Esophagus muscularis mucosa (tissue), 4 donors: ENCODE measurements around the gene SLC35G3. TPM values are rescaled to one million over a fixed set of nuclear protein-coding genes. Genes with fewer than 3 reads are reported as not detected.

Experiments used
- DNase-seq: peaks from one replicate; pipeline ENCODE4 v3.0.0-alpha.2; 2017; ENCODE audit errors: extremely low spot score
- H3K27ac ChIP-seq, 4 donors: fragments of 200-600 bp; sonication (generic); replicated peaks in 1 of 4; 1 replicate in 3 of 4; 2 replicates in 1 of 4; pipeline ENCODE4 v1.5.1; 2016 to 2019; ENCODE audit warnings: mild to moderate bottlenecking in 1 of 4
- H3K27me3 ChIP-seq, 4 donors: fragments of 200-600 bp; sonication (generic); one replicate each; pipeline versions ENCODE4 v1.5.1 to v1.6.0; 2016 to 2019
- H3K36me3 ChIP-seq, 4 donors: fragments of 200-600 bp; sonication (generic); one replicate each; pipeline ENCODE4 v1.5.1; 2016 to 2019
- H3K4me1 ChIP-seq, 4 donors: fragments of 200-600 bp; sonication (generic); one replicate each; pipeline ENCODE4 v1.5.1; 2016 to 2019
- H3K4me3 ChIP-seq, 4 donors: fragments of 200-600 bp; sonication (generic); 1 replicate in 2 of 4; 2 replicates in 2 of 4; pipeline ENCODE4 v1.5.1; 2016 to 2019; ENCODE audit warnings: mild to moderate bottlenecking in 4 of 4, moderate library complexity in 1 of 4
- H3K9me3 ChIP-seq, 4 donors: fragments of 200-600 bp; sonication (generic); 1 replicate in 3 of 4; 2 replicates in 1 of 4; pipeline ENCODE4 v1.5.1; 2016 to 2019
- CTCF ChIP-seq, 3 experiments: fragments of 200-600 bp in 2 of 3; fragments of 450-650 bp in 1 of 3; sonication (generic) in 2 of 3; IDR thresholded peaks; one replicate each; pipeline ENCODE4 v1.5.1; 2017 to 2019; ENCODE audit warnings: antibody characterized with exemption in 3 of 3, mild to moderate bottlenecking in 2 of 3, moderate library complexity in 1 of 3
- EP300 ChIP-seq: sonication (generic); formaldehyde crosslinking; IDR thresholded peaks from one replicate; pipeline ENCODE4 v1.6.1; 2017; ENCODE audit warnings: antibody characterized with exemption
- POLR2A ChIP-seq: fragments of 450-650 bp; IDR thresholded peaks from one replicate; pipeline ENCODE4 v1.6.1; 2017; ENCODE audit warnings: antibody characterized with exemption, moderate library complexity, mild to moderate bottlenecking, low read depth
- POLR2AphosphoS5 ChIP-seq, 2 donors: sonication (generic); formaldehyde crosslinking; IDR thresholded peaks; one replicate each; pipeline ENCODE4 v1.6.1; 2017; ENCODE audit warnings: antibody characterized with exemption in 2 of 2
- WGBS: methylation state at CpG from one replicate; pipeline ENCODE4 v1.1.5; 2018; 5-methylcytosine and 5-hydroxymethylcytosine counted together
- intact Hi-C: fragments of 100-400 bp; cut with DNase I; formaldehyde crosslinking; loops from one replicate; pipeline ENCODE4 v1.15.1; 2023
- total RNA-seq, 4 donors: library from RNA; depleted of rRNA; stranded (reverse); fragments of >200 nt; gene quantifications; one replicate each; pipeline versions ENCODE4 v1.1.0 to v1.2.1, GENCODE V29; 2016

SLC35G3 gene
- total RNA-seq, 4 donors from 2014 or later: not detected

GRCh38 chr17:35167046-35167445 lies 27.1 kb downstream of the SLC35G3 start:
- intact Hi-C loops: no loop called here

GRCh38 chr17:35166526-35166925 lies 27.7 kb downstream of the SLC35G3 start:
- H3K9me3 ChIP-seq: no peaks in the 10 kb centered on the region
- H3K27me3 ChIP-seq: peaks cover 0 to 21% (median 0%) of the 10 kb centered on the region in 4 donors
- DNase-seq: no peak
- intact Hi-C loops: no loop called here
- no peaks in the 10 kb centered on the region for H3K4me1 ChIP-seq
- peaks cover 0 to 55% (median 0%) of the 10 kb centered on the region in 4 donors for H3K36me3 ChIP-seq
- no peak overlapping the region for H3K27ac ChIP-seq
- no peak overlapping the region for H3K4me3 ChIP-seq
- no peak for TF ChIP-seq POLR2A
- TF ChIP-seq EP300: no peak
- 66% methylated on average over 5 of the region's 5 CpGs for WGBS

More at GRCh38 chr17:35167046-35167445, 27.1 kb downstream of the SLC35G3 start:
- Histone ChIP-seq H3K27me3 (peaks cover 0 to 19% (median 0%) of the 10 kb centered on the region in 4 donors), H3K4me1 (no peaks in the 10 kb centered on the region), H3K9me3 (no peaks in the 10 kb centered on the region), H3K27ac (no peak overlapping the region), H3K4me3 (no peak overlapping the region), H3K36me3 (peaks cover 0 to 56% (median 0%) of the 10 kb centered on the region in 4 donors)
- TF ChIP-seq EP300: no peak
- TF ChIP-seq POLR2AphosphoS5 (IDR thresholded peaks at IDR 0.05): no peak
- TF ChIP-seq POLR2A: no peak
- TF ChIP-seq CTCF (IDR thresholded peaks at IDR 0.05): no peak
- DNase-seq: no peak
- WGBS: 35% methylated on average over 3 of the region's 3 CpGs

- no peak overlapping the region for H3K4me3 ChIP-seq
- intact Hi-C loops: no loop called here
- no peaks in the 10 kb centered on the region for H3K9me3 ChIP-seq
- H3K4me1 ChIP-seq: no peaks in the 10 kb centered on the region
- no peak for TF ChIP-seq CTCF (IDR thresholded peaks at IDR 0.05)
- TF ChIP-seq EP300: no peak
- no peak for TF ChIP-seq POLR2AphosphoS5 (IDR thresholded peaks at IDR 0.05)
- TF ChIP-seq POLR2A: no peak
- WGBS: 62% methylated on average over 5 of the region's 5 CpGs
- peaks cover 0 to 59% (median 0%) of the 10 kb centered on the region in 4 donors for H3K36me3 ChIP-seq
- peaks cover 0 to 15% (median 0%) of the 10 kb centered on the region in 4 donors for H3K27me3 ChIP-seq
- no peak overlapping the region for H3K27ac ChIP-seq
- no peak for DNase-seq
Measured at GRCh38 chr17:35164716-35165115, 29.5 kb downstream of the SLC35G3 start.

- Histone ChIP-seq H3K36me3 (peaks cover 0 to 62% (median 0%) of the 10 kb centered on the region in 4 donors), H3K27ac (no peak overlapping the region), H3K4me1 (no peaks in the 10 kb centered on the region), H3K27me3 (peaks cover 0 to 15% (median 0%) of the 10 kb centered on the region in 4 donors), H3K9me3 (no peaks in the 10 kb centered on the region), H3K4me3 (no peak overlapping the region)
- DNase-seq: no peak
- TF ChIP-seq EP300 (no peak), POLR2AphosphoS5 (IDR thresholded peaks at IDR 0.05) (no peak), CTCF (IDR thresholded peaks at IDR 0.05) (no peak), POLR2A (no peak)
- WGBS: 94% methylated on average over 7 of the region's 7 CpGs
- intact Hi-C loops: no loop called here
Measured at GRCh38 chr17:35163886-35164285, 30.3 kb downstream of the SLC35G3 start.

- Histone ChIP-seq H3K27me3 (peaks cover 0 to 15% (median 0%) of the 10 kb centered on the region in 4 donors), H3K9me3 (no peaks in the 10 kb centered on the region), H3K4me3 (no peak overlapping the region), H3K4me1 (no peaks in the 10 kb centered on the region), H3K27ac (no peak overlapping the region), H3K36me3 (peaks cover 0 to 60% (median 0%) of the 10 kb centered on the region in 4 donors)
- no peak for DNase-seq
- TF ChIP-seq POLR2AphosphoS5 (IDR thresholded peaks at IDR 0.05) (no peak), EP300 (no peak), POLR2A (no peak), CTCF (IDR thresholded peaks at IDR 0.05) (no peak)
- intact Hi-C loops: no loop called here
- 89% methylated on average over 4 of the region's 4 CpGs for WGBS
Measured at GRCh38 chr17:35162755-35163154, 31.4 kb downstream of the SLC35G3 start.
